CD4-positive, alpha-beta T cell (primary cell): ENCODE measurements around the gene SH2D7. TPM values are rescaled to one million over a fixed set of nuclear protein-coding genes. Genes with fewer than 3 reads are reported as not detected.

Experiments used
- ATAC-seq: fragments of 200-7000 bp; cut with Tn5 transposase; one replicate; pipeline ENCODE4 v1.10.0; 2022; ENCODE audit warnings: mild to moderate bottlenecking; ENCODE audit not compliant: poor library complexity
- CTCF ChIA-PET: fragments of 350-600 bp; sonication (Branson Sonifier 250); formaldehyde crosslinking; loops from one replicate; lab custom pipeline; 2021; ENCODE audit warnings: antibody characterized with exemption, inconsistent platforms; lab: Charles Lee
- POLR2A ChIA-PET: fragments of 350-600 bp; sonication (Branson Sonifier 250); formaldehyde crosslinking; loops from one replicate; lab custom pipeline; 2021; ENCODE audit warnings: antibody characterized with exemption, inconsistent platforms; lab: Charles Lee
- DNase-seq, 14 experiments: peaks; one replicate each; pipeline ENCODE4 v3.0.0-alpha.2; 2013 to 2020; ENCODE audit warnings: mixed read lengths in 2 of 14
- H3K27ac ChIP-seq, 2 donors: one replicate each; pipeline versions ENCODE4 v1.5.1 to v1.7.0; 2013; ENCODE audit warnings: low read length in 2 of 2, low read depth in 1 of 2, mild to moderate bottlenecking in 1 of 2
- H3K27me3 ChIP-seq, 2 experiments: 1 replicate in 1 of 2; 2 replicates in 1 of 2; pipeline versions ENCODE4 v1.6.1 to v1.7.0; 2013; ENCODE audit warnings: low read length in 2 of 2, control low read depth in 1 of 2, mild to moderate bottlenecking in 1 of 2, moderate library complexity in 1 of 2; ENCODE audit not compliant: insufficient read depth in 2 of 2, control insufficient read depth in 1 of 2
- H3K36me3 ChIP-seq: one replicate; pipeline ENCODE4 v1.6.1; 2013; ENCODE audit warnings: low read length, control low read depth; ENCODE audit not compliant: insufficient read depth
- H3K4me1 ChIP-seq: one replicate; pipeline ENCODE4 v1.6.1; 2013; ENCODE audit warnings: low read length, control low read depth; ENCODE audit not compliant: insufficient read depth
- H3K4me3 ChIP-seq: one replicate; pipeline ENCODE4 v1.5.1; 2013; ENCODE audit warnings: mild to moderate bottlenecking, low read length, moderate library complexity
- H3K9me3 ChIP-seq, 2 experiments: 1 replicate in 1 of 2; 2 replicates in 1 of 2; pipeline versions ENCODE4 v1.6.1 to v1.7.0; 2013; ENCODE audit warnings: low read length in 2 of 2, mild to moderate bottlenecking in 2 of 2, control low read depth in 1 of 2, moderate library complexity in 1 of 2; ENCODE audit not compliant: control insufficient read depth in 1 of 2, insufficient read depth in 1 of 2
- H3K27ac Mint-ChIP-seq: one replicate; pipeline ENCODE4 v1.8.0; 2020; ENCODE audit warnings: mixed read lengths
- H3K27me3 Mint-ChIP-seq: one replicate; pipeline ENCODE4 v1.8.0; 2021; ENCODE audit warnings: mixed read lengths
- H3K36me3 Mint-ChIP-seq: one replicate; pipeline ENCODE4 v1.8.0; 2021; ENCODE audit warnings: low read depth, mixed read lengths
- H3K4me1 Mint-ChIP-seq: one replicate; pipeline ENCODE4 v1.8.0; 2021; ENCODE audit warnings: low read depth, mixed read lengths
- H3K4me3 Mint-ChIP-seq: one replicate; pipeline ENCODE4 v1.8.0; 2020; ENCODE audit warnings: mild to moderate bottlenecking, mixed read lengths
- H3K9me3 Mint-ChIP-seq: one replicate; pipeline ENCODE4 v1.8.0; 2020; ENCODE audit warnings: mixed read lengths
- intact Hi-C, 2 experiments: fragments of 100-400 bp; cut with DNase I in 1 of 2; cut with micrococcal nuclease in 1 of 2; formaldehyde crosslinking; loops; one replicate each; pipeline versions ENCODE4 v1.15.1 to v1.9.0; 2023 to 2025; cut with DNase I, micrococcal nuclease
- total RNA-seq, 174 experiments: library from RNA in 2 of 174; stranded (reverse) in 2 of 174; gene quantifications; one replicate each; pipeline ENCODE4 v1.2.3 and lab custom pipeline; 2021 to 2026
- TF ChIP-seq, protein P1 (sequence below): fragments of 200-600 bp; IDR thresholded peaks from one replicate; pipeline ENCODE4 v1.8.0; 2022; ENCODE audit warnings: antibody characterized with exemption, mild to moderate bottlenecking

SH2D7 gene
- total RNA-seq, 2 experiments from 2014 or later = not detected

DNA sequence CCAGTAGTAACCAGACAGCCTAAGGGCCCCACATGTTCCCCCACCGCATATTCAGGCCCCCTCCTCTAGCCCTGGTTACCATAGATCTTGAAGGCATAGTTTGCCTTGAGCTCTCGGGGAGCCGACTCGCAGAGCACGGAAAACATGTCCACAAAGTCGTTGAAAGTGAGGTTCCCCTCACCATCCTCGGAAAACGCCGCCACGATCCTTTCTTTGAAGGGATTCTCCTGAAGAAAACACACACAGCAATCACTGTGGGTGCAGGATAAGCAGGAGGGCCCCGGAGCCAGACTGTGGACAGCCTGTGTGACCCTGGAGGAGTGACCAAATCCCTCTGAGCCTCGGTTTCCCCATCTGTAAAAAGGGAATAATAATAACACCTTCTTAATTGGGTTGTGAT, 16.8 kb downstream of the SH2D7 start:
- Mint-ChIP-seq H3K4me1 (peaks cover 29% of the 10 kb centered on the region), H3K36me3 (no peaks in the 10 kb centered on the region), H3K27me3 (no peaks in the 10 kb centered on the region), H3K4me3 (no peak overlapping the region), H3K9me3 (no peaks in the 10 kb centered on the region), H3K27ac (no peak overlapping the region)
- no peak overlapping the region for H3K4me3 ChIP-seq
- peaks cover 30% of the 10 kb centered on the region for H3K4me1 ChIP-seq
- TF ChIP-seq, protein P1, sequence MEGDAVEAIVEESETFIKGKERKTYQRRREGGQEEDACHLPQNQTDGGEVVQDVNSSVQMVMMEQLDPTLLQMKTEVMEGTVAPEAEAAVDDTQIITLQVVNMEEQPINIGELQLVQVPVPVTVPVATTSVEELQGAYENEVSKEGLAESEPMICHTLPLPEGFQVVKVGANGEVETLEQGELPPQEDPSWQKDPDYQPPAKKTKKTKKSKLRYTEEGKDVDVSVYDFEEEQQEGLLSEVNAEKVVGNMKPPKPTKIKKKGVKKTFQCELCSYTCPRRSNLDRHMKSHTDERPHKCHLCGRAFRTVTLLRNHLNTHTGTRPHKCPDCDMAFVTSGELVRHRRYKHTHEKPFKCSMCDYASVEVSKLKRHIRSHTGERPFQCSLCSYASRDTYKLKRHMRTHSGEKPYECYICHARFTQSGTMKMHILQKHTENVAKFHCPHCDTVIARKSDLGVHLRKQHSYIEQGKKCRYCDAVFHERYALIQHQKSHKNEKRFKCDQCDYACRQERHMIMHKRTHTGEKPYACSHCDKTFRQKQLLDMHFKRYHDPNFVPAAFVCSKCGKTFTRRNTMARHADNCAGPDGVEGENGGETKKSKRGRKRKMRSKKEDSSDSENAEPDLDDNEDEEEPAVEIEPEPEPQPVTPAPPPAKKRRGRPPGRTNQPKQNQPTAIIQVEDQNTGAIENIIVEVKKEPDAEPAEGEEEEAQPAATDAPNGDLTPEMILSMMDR = no peak
- no peaks in the 10 kb centered on the region for H3K27me3 ChIP-seq
- H3K9me3 ChIP-seq = no peaks in the 10 kb centered on the region
- ChIA-PET CTCF (interaction anchor here (1.0 to 2.8 kb wide), 8 partner anchors 58 to 150 kb away, joined by 3 to 27 read pairs (median 14); no protein-coding TSS in a partner anchor), POLR2A (interaction anchor here (0.7 to 1.4 kb wide), 3 partner anchors 59 to 143 kb away, joined by 3 to 7 read pairs (median 4); no protein-coding TSS in a partner anchor)
- intact Hi-C loops = no loop called here
- DNase-seq (no peak), ATAC-seq (no peak)
- H3K27ac ChIP-seq = no peak overlapping the region
- no peaks in the 10 kb centered on the region for H3K36me3 ChIP-seq

DNA sequence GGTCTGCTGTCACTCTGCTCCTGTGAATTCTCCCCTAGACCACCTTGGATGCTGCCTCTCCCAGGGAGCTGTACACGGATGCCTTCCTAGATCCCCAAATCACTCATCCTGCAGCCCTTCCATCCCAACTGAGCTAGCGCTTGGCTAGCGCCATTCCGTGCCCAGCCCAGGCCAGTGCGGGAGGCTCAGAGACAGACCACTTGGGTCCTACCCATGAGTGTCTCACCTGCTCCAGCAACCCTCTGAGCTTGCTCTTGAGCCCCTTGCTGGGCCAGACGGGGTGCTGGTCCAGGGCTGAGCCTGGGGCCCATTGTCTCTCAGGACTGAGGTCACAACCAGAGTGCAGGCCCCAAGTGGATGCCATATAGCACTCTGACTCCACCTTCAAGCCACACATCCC, 17.7 kb downstream of the SH2D7 start:
- ChIA-PET CTCF (interaction anchor here (1.3 kb wide), 1 partner anchor 130 kb away, joined by 5 read pairs; no protein-coding TSS in a partner anchor), POLR2A (no interaction called here)
- H3K27ac Mint-ChIP-seq = no peak overlapping the region
- no peaks in the 10 kb centered on the region for H3K36me3 Mint-ChIP-seq
- Histone ChIP-seq H3K4me3 (no peak overlapping the region), H3K27ac (no peak overlapping the region), H3K27me3 (no peaks in the 10 kb centered on the region), H3K36me3 (no peaks in the 10 kb centered on the region), H3K4me1 (peaks cover 21% of the 10 kb centered on the region), H3K9me3 (no peaks in the 10 kb centered on the region)
- intact Hi-C loops = loop anchor here in 1 of 2 experiments (5.0 kb wide), 1 partner anchor 642 kb away; no protein-coding TSS in a partner anchor
- peaks cover 19% of the 10 kb centered on the region for H3K4me1 Mint-ChIP-seq
- DNase-seq = no peak
- no peaks in the 10 kb centered on the region for H3K9me3 Mint-ChIP-seq
- H3K27me3 Mint-ChIP-seq = no peaks in the 10 kb centered on the region
- ATAC-seq = no peak
- H3K4me3 Mint-ChIP-seq = no peak overlapping the region
- TF ChIP-seq, protein P1 = no peak

DNA sequence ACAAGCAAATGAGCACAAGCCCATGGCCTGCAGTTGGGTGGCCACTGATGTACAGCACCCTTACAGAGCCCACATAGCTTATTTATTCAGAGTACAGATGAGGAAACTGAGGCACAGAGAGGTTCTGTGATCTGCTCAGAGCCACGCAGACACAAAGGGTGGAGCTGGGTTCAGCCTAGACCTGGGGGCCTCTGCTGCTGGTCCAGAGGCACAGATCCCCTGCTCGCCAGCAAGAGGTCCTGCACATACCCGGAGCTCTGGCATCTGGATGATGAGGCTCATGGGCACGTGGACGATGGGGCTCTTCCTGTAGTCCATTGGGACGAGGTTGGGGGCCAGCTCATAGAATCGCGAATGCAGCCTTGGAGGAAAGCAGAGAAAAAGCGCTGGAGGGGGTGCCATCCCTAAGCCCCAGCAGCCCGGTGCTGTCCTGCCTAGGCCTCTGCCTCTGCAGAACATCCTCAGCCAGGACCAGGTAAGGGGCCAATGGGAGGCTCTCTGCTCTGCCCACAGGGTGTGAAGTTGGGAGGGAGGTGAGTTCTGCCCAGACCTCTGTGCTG, 18.6 kb downstream of the SH2D7 start:
- H3K4me3 Mint-ChIP-seq = no peak overlapping the region
- H3K4me1 ChIP-seq = peaks cover 12% of the 10 kb centered on the region

More for the DNA sequence above, 18.6 kb downstream of the SH2D7 start:
- DNase-seq (no peak), ATAC-seq (no peak)
- H3K27ac ChIP-seq = no peak overlapping the region
- Mint-ChIP-seq H3K4me1 (peaks cover 10% of the 10 kb centered on the region), H3K9me3 (no peaks in the 10 kb centered on the region), H3K36me3 (no peaks in the 10 kb centered on the region), H3K27me3 (no peaks in the 10 kb centered on the region), H3K27ac (no peak overlapping the region)
- H3K4me3 ChIP-seq = no peak overlapping the region
- ChIA-PET CTCF (interaction anchor here (1.3 kb wide), 1 partner anchor 129 kb away, joined by 5 read pairs; no protein-coding TSS in a partner anchor), POLR2A (no interaction called here)
- H3K36me3 ChIP-seq = no peaks in the 10 kb centered on the region
- H3K9me3 ChIP-seq = no peaks in the 10 kb centered on the region
- intact Hi-C loops = loop anchor here in 1 of 2 experiments (5.0 kb wide), 1 partner anchor 641 kb away; no protein-coding TSS in a partner anchor
- H3K27me3 ChIP-seq = no peaks in the 10 kb centered on the region
- TF ChIP-seq, protein P1 = no peak
